HepG2 (cell line): ENCODE results near the gene SCARF1. TPM values are rescaled to one million over a fixed set of nuclear protein-coding genes. Genes with fewer than 3 reads are reported as not detected.

Source experiments
- BRCA1 ChIP-seq: sonication (generic); formaldehyde crosslinking; IDR thresholded peaks from 2 replicates; pipeline ENCODE4 v1.4.0; 2020; ENCODE audit warnings: missing genetic modification reagents
- CBX5 ChIP-seq: sonication (generic); formaldehyde crosslinking; IDR thresholded peaks from 2 replicates; pipeline ENCODE4 v1.4.0; 2020; ENCODE audit warnings: missing genetic modification reagents, borderline replicate concordance
- ELF3 ChIP-seq: IDR thresholded peaks from 2 replicates; pipeline ENCODE4 v1.6.1; 2016; ENCODE audit warnings: missing genetic modification reagents, missing compliant biosample characterization
- ELK4 ChIP-seq: sonication (generic); formaldehyde crosslinking; IDR thresholded peaks from 2 replicates; pipeline ENCODE4 v1.9.0; 2021; ENCODE audit warnings: missing genetic modification reagents, borderline replicate concordance
- GABPB1 ChIP-seq: IDR thresholded peaks from 2 replicates; pipeline ENCODE4 v1.6.1; 2016; ENCODE audit warnings: mild to moderate bottlenecking, missing genetic modification reagents, moderate library complexity, missing compliant biosample characterization
- MXD4 ChIP-seq: IDR thresholded peaks from 2 replicates; pipeline ENCODE4 v1.6.1; 2016; ENCODE audit warnings: mild to moderate bottlenecking, missing biosample characterization, missing genetic modification reagents
- NR1H2 ChIP-seq: sonication (generic); formaldehyde crosslinking; IDR thresholded peaks from 2 replicates; pipeline ENCODE4 v1.8.1; 2022; ENCODE audit warnings: low read depth, missing genetic modification reagents, borderline replicate concordance
- SIX4 ChIP-seq: sonication (generic); formaldehyde crosslinking; IDR thresholded peaks from 2 replicates; pipeline ENCODE4 v1.4.0; 2020; ENCODE audit warnings: missing genetic modification reagents
- SNAPC4 ChIP-seq: sonication (generic); formaldehyde crosslinking; IDR thresholded peaks from 2 replicates; pipeline ENCODE4 v1.4.0; 2020; ENCODE audit warnings: mild to moderate bottlenecking, missing genetic modification reagents
- SOX6 ChIP-seq, 2 experiments: fragments of 450-650 bp in 1 of 2; sonication (generic) in 1 of 2; formaldehyde crosslinking in 1 of 2; IDR thresholded peaks; 2 replicates each; pipeline versions ENCODE4 v1.4.0 to v1.6.1; 2017 to 2020; ENCODE audit warnings: antibody characterized with exemption in 1 of 2, mild to moderate bottlenecking in 1 of 2, missing genetic modification reagents in 1 of 2
- SRY ChIP-seq: sonication (generic); formaldehyde crosslinking; IDR thresholded peaks from 2 replicates; pipeline ENCODE4 v1.8.0; 2022; ENCODE audit warnings: mild to moderate bottlenecking, missing genetic modification reagents
- TAF15 ChIP-seq: fragments of 200-400 bp; formaldehyde crosslinking; IDR thresholded peaks from one replicate; pipeline ENCODE4 v1.6.1; 2018; ENCODE audit warnings: mild to moderate bottlenecking, low read depth, low read length; ENCODE audit not compliant: poor library complexity, severe bottlenecking
- ZNF776 ChIP-seq: sonication (generic); formaldehyde crosslinking; IDR thresholded peaks from 2 replicates; pipeline ENCODE4 v1.4.0; 2020; ENCODE audit warnings: mild to moderate bottlenecking, missing genetic modification reagents
- ZNF878 ChIP-seq: sonication (generic); formaldehyde crosslinking; IDR thresholded peaks from 2 replicates; pipeline ENCODE4 v1.8.1; 2023; ENCODE audit warnings: mild to moderate bottlenecking, missing genetic modification reagents, moderate library complexity
- ZSCAN21 ChIP-seq: sonication (generic); formaldehyde crosslinking; IDR thresholded peaks from 2 replicates; pipeline ENCODE4 v1.8.0; 2022; ENCODE audit warnings: mild to moderate bottlenecking, missing genetic modification reagents, moderate library complexity, borderline replicate concordance
- ZSCAN30 ChIP-seq: sonication (generic); formaldehyde crosslinking; IDR thresholded peaks from 2 replicates; pipeline ENCODE4 v1.5.0; 2020; ENCODE audit warnings: mild to moderate bottlenecking, missing genetic modification reagents
- polyA plus RNA-seq, 8 experiments: library from polyadenylated mRNA; depleted of rRNA in 3 of 8; stranded (reverse) in 7 of 8; unstranded in 1 of 8; fragments of >200 nt; fragmentation: Illumina TruSeq in 4 of 8; extraction: Trizol in 4 of 8; gene quantifications; 2 replicates each; pipeline versions ENCODE4 v1.2.1 to v1.2.3, GENCODE V29; 2011 to 2016; ENCODE audit warnings: low read depth in 4 of 8, missing spikeins in 1 of 8, mixed read lengths in 1 of 8; ENCODE audit not compliant: insufficient read depth in 1 of 8
- total RNA-seq, 5 experiments: library from RNA; depleted of rRNA; stranded (reverse); fragments of >200 nt; fragmentation: Illumina TruSeq; extraction: Trizol; gene quantifications; 2 replicates each; pipeline ENCODE4 v1.2.3, GENCODE V29; 2016; ENCODE audit warnings: low read depth in 1 of 5
- TF ChIP-seq, protein P1 (sequence below): sonication (generic); formaldehyde crosslinking; IDR thresholded peaks from 2 replicates; pipeline ENCODE4 v1.4.0; 2020; ENCODE audit warnings: missing genetic modification reagents, borderline replicate concordance
- TF ChIP-seq, protein P2 (sequence below): sonication (generic); formaldehyde crosslinking; IDR thresholded peaks from 2 replicates; pipeline ENCODE4 v1.9.0; 2022; ENCODE audit warnings: low read depth, missing genetic modification reagents

The SCARF1 gene
- total and polyA plus RNA-seq, 2 of the 13 experiments (the other 11 are each of a cell fraction or from before 2014, with no cell fraction given), result 0.24 to 0.71 TPM

GRCh38 chr17:1649844-1650501 lies 4.4 kb upstream of the SCARF1 start, which contains the start of gene RILP (continued):
- TF ChIP-seq SNAPC4, result no peak
- no peak for TF ChIP-seq SIX4 (CRISPR knock-in tag)
- TF ChIP-seq ZNF776 (CRISPR knock-in tag), result no peak
- TF ChIP-seq MXD4 (CRISPR knock-in tag), result 0 out of 2 replicates have a peak, but pooled peaks have one; percentile 15
- peak; percentile 74 for TF ChIP-seq ZSCAN21 (CRISPR knock-in tag)
- no peak; the same call in 1 of the 2 replicates for TF ChIP-seq SRY (CRISPR knock-in tag)
- TF ChIP-seq, protein P1, sequence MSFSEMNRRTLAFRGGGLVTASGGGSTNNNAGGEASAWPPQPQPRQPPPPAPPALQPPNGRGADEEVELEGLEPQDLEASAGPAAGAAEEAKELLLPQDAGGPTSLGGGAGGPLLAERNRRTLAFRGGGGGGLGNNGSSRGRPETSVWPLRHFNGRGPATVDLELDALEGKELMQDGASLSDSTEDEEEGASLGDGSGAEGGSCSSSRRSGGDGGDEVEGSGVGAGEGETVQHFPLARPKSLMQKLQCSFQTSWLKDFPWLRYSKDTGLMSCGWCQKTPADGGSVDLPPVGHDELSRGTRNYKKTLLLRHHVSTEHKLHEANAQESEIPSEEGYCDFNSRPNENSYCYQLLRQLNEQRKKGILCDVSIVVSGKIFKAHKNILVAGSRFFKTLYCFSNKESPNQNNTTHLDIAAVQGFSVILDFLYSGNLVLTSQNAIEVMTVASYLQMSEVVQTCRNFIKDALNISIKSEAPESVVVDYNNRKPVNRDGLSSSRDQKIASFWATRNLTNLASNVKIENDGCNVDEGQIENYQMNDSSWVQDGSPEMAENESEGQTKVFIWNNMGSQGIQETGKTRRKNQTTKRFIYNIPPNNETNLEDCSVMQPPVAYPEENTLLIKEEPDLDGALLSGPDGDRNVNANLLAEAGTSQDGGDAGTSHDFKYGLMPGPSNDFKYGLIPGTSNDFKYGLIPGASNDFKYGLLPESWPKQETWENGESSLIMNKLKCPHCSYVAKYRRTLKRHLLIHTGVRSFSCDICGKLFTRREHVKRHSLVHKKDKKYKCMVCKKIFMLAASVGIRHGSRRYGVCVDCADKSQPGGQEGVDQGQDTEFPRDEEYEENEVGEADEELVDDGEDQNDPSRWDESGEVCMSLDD (CRISPR knock-in tag), result no peak
- peak; percentile 73; the same call in 1 of the 2 replicates for TF ChIP-seq ELF3 (CRISPR knock-in tag)
- no peak for TF ChIP-seq ELK4 (CRISPR knock-in tag)
- peak; percentile 25; the same call in 1 of the 2 replicates for TF ChIP-seq GABPB1 (CRISPR knock-in tag)
- TF ChIP-seq TAF15, result no peak
- TF ChIP-seq BRCA1 (CRISPR knock-in tag), result no peak
- TF ChIP-seq SOX6 (IDR thresholded peaks at IDR 0.05), result no peak
- TF ChIP-seq SOX6 (CRISPR knock-in tag; IDR thresholded peaks at IDR 0.05), result no peak; the same call in none of the 2 replicates
- TF ChIP-seq CBX5 (CRISPR knock-in tag), result no peak
- TF ChIP-seq ZSCAN30 (CRISPR knock-in tag), result no peak
- no peak for TF ChIP-seq ZNF878 (CRISPR knock-in tag)
- TF ChIP-seq, protein P2, sequence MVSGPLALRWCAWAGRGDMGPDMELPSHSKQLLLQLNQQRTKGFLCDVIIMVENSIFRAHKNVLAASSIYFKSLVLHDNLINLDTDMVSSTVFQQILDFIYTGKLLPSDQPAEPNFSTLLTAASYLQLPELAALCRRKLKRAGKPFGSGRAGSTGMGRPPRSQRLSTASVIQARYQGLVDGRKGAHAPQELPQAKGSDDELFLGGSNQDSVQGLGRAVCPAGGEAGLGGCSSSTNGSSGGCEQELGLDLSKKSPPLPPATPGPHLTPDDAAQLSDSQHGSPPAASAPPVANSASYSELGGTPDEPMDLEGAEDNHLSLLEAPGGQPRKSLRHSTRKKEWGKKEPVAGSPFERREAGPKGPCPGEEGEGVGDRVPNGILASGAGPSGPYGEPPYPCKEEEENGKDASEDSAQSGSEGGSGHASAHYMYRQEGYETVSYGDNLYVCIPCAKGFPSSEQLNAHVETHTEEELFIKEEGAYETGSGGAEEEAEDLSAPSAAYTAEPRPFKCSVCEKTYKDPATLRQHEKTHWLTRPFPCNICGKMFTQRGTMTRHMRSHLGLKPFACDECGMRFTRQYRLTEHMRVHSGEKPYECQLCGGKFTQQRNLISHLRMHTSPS, result peak; percentile 57; the same call in 1 of the 2 replicates
- 0 out of 2 replicates have a peak, but pooled peaks have one; percentile 13 for TF ChIP-seq NR1H2 (CRISPR knock-in tag)
